Retina (tissue), 1 donor: ENCODE measurements around the gene CABLES2.

Experiments used
- DNase-seq: peaks from one replicate; pipeline ENCODE4 v3.0.0-alpha.2; 2016

The CABLES2 gene

GRCh38 chr20:62368976-62369814 lies 37.9 kb downstream of the CABLES2 start:
- peak; percentile 79 for DNase-seq

GRCh38 chr20:62368392-62368975 lies 38.6 kb downstream of the CABLES2 start:
- DNase-seq = peak; percentile 68

- peak; percentile 79 for DNase-seq
These were observed 39.3 kb downstream of the CABLES2 start for GRCh38 chr20:62367633-62368391.

GRCh38 chr20:62367136-62367632 lies 39.9 kb downstream of the CABLES2 start, which contains the start of gene LAMA5:
Gene LAMA5 (minus strand): TSS chr20:62367312. CDS start chr20:62367245, 67 bp downstream.
- DNase-seq = no peak

GRCh38 chr20:62366370-62367135 lies 40.5 kb downstream of the CABLES2 start:
- DNase-seq = peak; percentile 47

- DNase-seq = peak; percentile 39
These were observed 41.2 kb downstream of the CABLES2 start for GRCh38 chr20:62365814-62366369.

GRCh38 chr20:62364911-62365736 lies 42.0 kb downstream of the CABLES2 start:
- DNase-seq = no peak

GRCh38 chr20:62363920-62364851 lies 42.9 kb downstream of the CABLES2 start:
- DNase-seq = peak; percentile 33

GRCh38 chr20:62362991-62363919 lies 43.8 kb downstream of the CABLES2 start:
- DNase-seq = peak; percentile 42

GRCh38 chr20:62362590-62362940 lies 44.5 kb downstream of the CABLES2 start:
- peak; percentile 21 for DNase-seq

- no peak for DNase-seq
These were observed 45.1 kb downstream of the CABLES2 start for GRCh38 chr20:62361799-62362589.

- DNase-seq = peak; percentile 40
These were observed 46.0 kb downstream of the CABLES2 start for GRCh38 chr20:62360854-62361798.

- peak; percentile 12 for DNase-seq
These were observed 47.5 kb downstream of the CABLES2 start for GRCh38 chr20:62359491-62360121.

GRCh38 chr20:62359043-62359490 lies 48.0 kb downstream of the CABLES2 start:
- DNase-seq = peak; percentile 34

- DNase-seq = no peak
These were observed 48.7 kb downstream of the CABLES2 start for GRCh38 chr20:62358171-62359042.
